T-helper 1 cell (primary cell): ENCODE measurements around the gene MTG1.

Source experiments
- DNase-seq, 5 donors: peaks; one replicate each; pipeline ENCODE4 v3.0.0-alpha.2; 2012 to 2020

MTG1 gene

GRCh38 chr10:133453516-133454203 lies 59.7 kb downstream of the MTG1 start, which contains the start of gene SCART1:
Gene SCART1 (plus strand): TSS chr10:133453945. CDS start chr10:133453998, 53 bp downstream.
- peak in 1 of 5 donors; percentile 34 for DNase-seq

- DNase-seq: no peak
These were observed 60.4 kb downstream of the MTG1 start for GRCh38 chr10:133454204-133454893.

- DNase-seq: no peak
These were observed 61.2 kb downstream of the MTG1 start for GRCh38 chr10:133455196-133455595.

DNA sequence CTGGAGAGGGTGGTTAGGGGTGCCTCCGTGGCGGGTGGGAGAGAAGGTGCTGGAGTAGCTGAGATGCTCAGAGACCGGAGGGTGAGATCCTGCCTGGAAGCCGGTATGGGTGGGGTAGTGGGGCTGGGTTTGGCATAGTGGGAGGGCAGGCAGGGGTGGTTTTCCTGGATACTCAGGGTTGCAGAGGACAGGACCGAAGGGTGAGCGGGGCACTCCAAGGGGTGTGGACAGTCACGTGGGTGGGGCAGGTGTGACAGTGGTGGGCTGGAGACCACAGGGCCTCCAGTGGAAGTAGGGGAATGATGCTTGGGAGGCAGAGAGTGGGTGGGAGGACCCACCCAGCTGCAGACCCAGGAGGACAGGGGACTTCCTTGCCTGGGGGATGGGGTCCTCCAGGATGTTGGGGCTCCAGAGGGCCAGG lies 61.7 kb downstream of the MTG1 start:
- DNase-seq: no peak

- DNase-seq: no peak
These were observed 62.3 kb downstream of the MTG1 start for GRCh38 chr10:133456041-133456951.

- no peak for DNase-seq
These were observed 63.3 kb downstream of the MTG1 start for GRCh38 chr10:133457100-133457841.

DNA sequence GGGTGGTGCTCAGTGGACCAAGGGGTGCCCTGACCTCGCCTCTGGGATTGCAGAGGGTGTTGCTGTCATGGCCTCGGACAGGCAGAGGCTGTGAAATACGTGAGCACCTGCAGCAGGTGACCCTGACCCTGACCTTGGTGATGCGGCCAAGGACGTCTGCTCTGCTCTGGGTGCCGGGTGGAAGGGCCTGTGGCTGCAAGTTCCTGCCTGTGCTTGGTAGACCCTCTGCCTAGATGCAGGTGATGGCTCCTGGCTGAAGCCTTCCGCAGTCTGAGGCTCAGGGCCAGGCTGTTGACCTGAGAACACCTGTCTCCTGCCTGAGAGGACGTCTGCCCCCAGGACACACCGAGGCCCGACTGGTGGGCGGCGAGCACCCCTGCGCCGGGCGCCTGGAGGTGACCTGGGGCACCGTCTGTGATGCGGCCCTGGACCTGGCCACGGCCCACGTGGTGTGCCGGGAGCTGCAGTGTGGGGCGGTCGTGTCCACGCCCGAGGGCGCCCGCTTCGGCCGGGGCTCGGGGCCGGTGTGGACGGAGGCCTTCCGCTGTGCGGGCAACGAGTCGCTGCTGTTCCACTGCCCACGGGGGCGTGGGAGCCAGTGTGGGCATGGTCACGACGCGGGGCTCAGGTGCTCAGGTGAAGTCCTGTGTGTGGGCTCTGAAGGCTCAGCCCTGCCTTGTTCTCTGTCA lies 64.2 kb downstream of the MTG1 start:
- DNase-seq: no peak

DNA sequence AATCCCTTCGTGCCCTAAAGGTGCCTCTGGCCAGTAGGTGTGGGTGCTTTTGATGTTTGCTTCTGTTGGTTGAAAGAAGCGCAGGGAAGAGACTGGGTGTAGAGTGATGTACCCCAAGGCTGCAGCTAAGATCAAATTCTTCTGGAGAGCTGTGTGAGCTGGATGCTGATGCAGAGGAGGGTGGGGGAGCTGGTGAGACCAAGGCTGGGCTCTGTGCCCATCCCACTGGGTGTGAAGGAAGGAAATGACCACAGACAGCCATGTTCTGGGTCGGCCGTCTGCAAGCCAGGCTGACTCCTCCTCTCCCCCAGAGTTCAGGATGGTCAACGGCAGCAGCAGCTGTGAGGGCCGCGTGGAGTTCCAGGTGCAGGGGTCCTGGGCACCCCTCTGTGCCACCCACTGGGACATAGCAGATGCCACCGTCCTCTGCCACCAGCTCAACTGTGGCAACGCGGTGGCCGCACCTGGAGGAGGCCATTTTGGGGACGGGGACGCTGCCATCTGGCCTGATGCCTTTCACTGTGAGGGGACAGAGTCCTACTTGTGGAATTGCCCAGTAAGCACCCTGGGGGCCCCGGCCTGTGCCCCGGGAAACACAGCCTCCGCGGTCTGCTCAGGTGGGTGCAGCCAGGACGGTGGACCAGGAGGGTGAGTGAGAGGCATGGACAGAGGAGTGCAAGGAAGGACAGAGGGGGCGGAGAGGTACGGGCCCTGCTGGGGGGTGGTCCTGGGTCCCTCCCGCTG lies 64.9 kb downstream of the MTG1 start:
- DNase-seq: no peak

DNA sequence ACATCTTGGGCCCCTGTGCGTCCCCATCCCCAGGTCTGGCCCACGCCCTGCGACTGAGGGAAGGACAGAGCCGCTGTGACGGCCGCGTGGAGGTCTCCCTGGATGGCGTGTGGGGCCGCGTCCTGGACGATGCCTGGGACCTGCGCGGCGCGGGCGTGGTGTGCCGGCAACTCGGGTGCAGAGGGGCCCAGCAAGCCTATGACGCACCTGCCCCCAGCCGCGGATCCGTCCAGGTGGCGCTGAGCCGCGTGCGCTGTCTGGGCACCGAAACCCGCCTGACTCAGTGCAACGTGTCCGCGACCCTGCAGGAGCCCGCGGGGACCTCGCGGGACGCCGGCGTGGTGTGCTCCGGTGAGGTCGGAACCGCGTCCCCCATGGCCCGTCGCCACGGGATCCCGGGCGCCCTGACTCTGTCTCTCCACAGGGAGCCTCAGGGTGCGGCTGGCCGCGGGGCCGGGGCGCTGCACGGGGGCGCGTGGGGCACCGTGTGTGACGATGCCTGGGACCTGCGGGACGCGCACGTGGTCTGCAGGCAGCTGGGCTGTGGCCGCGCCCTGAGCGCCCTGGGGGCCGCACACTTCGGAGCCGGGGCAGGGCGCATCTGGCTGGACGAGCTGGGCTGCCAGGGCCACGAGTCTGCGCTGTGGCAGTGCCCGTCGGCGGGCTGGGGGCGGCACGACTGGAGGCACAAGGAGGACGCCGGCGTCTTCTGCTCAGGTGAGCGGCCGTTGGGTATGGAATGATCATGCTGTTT lies 65.7 kb downstream of the MTG1 start:
- no peak for DNase-seq

- no peak for DNase-seq
These were observed 66.3 kb downstream of the MTG1 start for GRCh38 chr10:133460208-133460769.

DNA sequence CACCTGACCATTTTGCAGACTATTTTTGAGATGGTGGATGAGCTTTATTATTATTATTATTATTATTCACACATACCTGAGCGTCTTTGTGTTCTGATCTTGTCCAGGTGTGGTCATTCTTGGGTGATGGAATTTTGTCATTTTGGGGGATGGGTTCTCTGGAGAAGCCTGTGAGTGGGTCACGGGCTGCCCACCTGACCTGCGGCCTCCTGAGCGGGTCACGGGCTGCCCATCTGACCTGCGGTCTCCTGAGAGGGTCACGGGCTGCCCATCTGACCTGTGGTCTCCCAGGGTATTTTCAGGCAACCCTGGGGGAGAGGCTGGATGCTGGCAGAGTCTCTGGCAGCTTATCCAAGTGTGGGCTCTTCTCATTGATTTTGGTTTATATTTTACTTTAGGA lies 67.1 kb downstream of the MTG1 start:
- no peak for DNase-seq

- DNase-seq: no peak
These were observed 67.9 kb downstream of the MTG1 start for GRCh38 chr10:133461841-133462240.

DNA sequence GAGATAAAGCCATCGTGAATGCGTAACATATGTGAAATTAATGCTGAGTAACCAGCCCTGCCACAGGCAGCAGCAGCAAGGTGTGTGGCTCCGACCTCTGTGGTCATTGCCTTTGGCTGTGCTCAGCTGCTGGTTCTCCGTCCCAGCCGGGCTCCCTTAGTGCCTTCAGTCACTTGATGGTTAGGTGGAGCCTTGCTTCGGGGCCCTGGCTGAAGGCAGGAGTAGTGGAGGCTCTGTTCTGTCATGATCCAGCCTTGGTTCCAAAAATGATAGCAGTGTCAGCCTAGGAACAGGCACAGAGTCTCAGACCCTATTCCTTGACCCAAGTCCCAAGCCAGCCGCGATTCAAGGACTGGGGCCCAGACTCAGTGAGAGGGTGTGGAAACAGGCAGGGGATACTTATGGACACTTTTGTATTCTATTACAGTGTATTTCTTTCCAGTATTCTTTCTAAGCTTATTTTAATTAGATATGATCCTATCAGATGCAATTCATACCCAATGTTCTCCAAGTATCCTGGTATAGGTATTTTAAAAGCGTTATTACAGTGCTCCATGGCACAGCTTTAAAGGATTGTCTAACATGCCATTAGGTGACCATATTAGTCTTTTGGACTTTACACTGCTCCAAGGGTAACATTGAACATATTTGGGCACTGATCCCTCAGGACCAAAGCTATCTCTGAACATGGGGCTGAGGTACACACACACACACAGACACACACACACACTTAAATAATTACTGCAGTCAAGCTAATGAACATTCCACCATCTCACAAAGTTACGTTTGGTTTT lies 68.8 kb downstream of the MTG1 start:
- no peak for DNase-seq

- DNase-seq: no peak
These were observed 70.7 kb downstream of the MTG1 start for GRCh38 chr10:133464582-133465031.

DNA sequence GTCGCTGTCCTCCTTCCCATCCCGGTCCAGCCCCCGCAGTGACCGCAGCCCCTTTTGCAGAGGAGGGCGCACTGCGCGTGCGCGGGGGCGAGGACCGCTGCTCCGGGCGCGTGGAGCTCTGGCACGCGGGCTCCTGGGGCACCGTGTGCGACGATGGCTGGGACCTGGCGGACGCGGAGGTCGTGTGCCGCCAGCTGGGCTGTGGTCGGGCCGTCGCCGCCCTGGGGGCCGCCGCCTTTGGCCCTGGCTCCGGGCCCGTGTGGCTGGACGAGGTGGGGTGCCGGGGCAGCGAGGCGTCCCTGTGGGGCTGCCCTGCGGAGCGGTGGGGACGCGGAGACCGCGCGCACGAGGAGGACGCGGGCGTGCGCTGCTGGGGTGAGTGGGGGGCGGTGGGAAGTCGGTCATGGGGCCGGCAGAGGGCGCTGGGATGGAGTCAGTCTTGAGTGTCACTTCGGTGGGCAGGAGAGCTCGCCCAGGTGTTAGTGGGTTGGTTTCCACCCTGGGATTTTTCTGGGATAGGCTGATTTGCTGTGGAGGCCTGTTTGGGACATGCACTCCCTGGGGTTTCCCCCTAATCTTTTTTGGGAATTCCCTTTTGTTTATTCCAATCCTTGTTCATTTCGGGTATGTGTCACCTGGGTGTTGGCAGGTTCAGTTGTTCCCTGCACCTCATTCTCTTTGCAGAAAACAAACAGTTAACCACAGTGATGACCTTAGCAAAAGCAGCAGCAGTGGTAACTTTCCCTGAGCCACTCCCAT lies 71.4 kb downstream of the MTG1 start:
- DNase-seq: no peak

DNA sequence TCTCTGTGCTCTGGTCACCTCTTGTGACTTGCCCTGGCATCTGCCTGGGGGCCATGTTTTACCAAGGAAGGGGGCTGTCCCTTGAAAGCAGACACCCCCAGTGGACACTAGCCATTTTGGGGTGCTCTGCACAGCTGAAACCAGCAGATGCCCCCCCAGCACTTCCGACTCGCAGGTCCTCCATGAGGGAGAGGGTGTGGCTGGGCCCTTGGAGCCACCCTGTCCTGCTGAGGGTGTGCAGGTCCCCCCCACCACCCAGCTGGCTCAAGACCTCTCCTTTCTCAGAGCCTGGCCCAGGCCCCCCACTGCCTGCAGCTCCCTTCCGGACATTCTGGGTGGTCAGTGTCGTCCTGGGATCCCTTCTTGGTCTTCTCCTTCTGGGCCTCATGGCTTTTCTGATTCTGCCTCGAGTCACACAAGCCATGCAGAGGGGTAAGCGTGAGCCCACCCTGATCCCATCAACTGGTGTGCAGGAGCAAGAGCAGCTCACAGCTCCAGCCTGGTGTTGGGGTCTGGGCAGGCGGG lies 72.1 kb downstream of the MTG1 start:
- no peak for DNase-seq

GRCh38 chr10:133466683-133467275 lies 72.8 kb downstream of the MTG1 start:
- DNase-seq: no peak
